NCI-H2196 treated with DMSO at 0.1 percent for 48 hours (cell line): ENCODE data around the gene MAP4K1.
A peak's percentile ranks its signal among the peaks of the same experiment; 100 is the strongest.

Experiments
- DNase-seq: peaks from one replicate; lab custom pipeline; 2025; ENCODE audit not compliant: unreplicated experiment; lab: John Stamatoyannopoulos, UW

Gene MAP4K1

DNA sequence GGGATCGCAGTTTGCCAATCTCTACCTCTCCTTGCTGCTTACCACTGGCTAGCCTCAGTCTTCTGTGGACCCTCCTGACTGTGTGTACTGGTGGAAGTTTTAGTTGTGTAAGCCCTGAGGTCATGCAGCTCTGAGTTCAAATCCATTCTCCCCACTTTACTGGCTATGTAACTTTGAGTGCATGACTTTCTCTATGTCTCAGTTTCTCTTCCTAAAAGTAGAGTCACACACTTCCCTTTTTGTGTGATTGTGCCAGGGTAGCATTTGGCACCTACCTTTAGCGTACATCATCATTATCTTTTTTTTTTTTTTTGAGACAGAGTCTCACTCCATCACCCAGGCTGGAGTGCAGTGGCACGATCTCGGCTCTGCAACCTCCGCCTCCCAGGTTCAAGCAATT is 70.3 kb downstream of the MAP4K1 start:
- DNase-seq = no peak

DNA sequence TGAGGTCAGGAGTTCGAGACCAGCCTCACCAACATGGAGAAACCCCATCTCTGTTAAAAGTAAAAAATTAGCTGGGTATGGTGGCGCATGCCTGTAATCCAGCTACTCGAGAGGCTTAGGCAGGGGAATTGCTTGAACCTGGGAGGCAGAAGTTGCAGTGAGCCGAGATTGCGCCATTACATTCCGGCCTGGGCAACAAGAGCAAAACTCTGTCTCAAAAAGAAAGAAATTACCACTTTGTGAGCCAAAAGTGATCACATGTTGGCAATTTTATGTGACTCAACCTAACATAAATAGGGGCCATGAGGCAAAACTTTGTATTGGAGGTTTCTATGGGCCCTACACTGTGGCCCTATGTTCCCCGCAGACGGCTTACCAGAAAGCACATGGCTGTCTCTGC is 72.2 kb downstream of the MAP4K1 start:
- no peak for DNase-seq

DNA sequence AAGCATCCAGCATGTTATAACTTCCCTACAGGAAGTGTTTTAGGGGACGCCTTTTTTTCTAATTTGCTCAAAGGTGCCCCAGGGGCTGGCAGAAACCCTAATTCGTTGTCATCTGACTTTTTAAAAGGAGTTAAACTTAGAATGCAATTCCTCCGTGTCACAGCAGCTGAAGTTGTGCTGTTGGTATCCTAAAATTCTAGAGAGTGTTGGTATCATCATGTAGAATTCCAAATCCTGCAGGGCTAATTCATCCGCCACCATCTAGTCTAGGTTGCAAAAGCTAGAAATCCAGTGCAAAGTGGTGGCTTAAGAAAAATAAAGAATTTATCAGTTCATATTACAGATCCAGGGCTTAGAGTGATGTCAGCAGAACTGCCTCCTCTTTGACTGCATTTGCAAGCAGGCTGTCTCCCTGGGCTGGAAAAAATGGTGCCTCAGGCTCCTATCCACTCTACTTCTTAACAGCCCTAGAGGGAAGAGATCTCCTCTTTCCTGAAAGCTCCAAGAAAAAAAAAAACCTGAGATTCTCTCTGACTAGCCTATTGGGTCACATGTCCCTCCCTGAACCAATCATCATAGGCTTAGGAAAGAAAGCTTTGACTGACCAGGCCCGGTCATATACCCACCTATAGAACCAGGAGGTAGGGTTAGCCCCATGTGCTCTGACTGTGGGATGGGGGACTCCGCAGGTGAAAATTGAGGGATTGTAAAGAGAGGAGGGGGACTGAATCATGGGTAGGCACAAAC is 73.0 kb downstream of the MAP4K1 start:
- no peak for DNase-seq

DNA sequence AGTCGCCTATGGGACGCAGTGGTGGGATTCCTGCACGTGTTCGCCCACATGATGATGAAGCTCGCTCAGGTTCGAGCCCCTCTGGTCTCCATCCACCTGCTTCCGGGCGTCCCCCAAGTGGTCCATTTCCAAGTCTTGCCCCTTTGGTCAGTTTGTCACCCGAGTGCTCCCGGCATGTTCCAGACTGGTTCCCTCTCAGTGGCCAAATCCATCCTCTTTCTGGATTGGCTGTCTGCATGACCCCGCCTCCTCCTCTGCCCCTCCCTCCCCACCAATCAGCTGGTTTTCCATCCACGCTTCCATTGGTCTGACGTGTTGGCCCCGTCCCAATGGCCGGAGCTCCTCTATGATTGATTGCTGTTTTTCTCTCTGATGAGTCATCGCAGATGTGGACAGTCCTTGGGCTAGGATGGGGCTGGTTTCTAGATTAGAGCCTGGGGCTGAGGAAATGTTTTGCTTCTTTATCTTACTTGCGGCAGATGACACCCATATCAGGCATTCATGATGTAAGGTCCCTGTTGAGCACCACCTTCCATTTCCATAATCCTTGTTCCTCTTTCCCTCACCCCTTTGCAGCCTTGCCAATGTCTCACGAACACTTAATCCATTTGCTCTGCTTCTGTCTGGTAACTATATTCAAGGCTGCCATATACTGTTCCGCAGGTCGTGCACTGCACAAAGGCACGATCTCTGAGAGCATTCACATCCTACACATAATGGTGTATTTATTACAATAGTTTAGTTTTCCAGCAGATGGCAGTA is 73.8 kb downstream of the MAP4K1 start:
- DNase-seq = peak; percentile 16

GRCh38 chr19:38543286-38543806 is 74.4 kb downstream of the MAP4K1 start:
- DNase-seq = no peak

DNA sequence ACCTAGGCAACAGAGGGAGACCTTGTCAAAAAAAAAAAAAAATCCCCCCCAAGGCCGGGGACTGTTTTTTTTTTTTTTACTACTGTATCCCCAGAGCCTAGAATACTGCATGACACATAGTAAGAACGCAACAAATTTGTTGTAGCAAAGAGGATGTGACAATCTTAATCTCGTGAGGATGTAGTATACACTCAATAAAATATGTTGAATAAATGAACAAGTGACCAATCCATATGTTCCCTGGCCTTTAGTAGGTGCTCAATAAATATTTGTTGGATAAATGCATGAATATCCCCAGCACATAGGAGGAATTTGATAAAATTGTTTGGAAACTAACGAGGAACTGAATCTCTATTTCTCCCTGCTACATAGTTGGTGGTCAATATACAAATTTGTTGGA is 75.7 kb downstream of the MAP4K1 start:
- no peak for DNase-seq

DNA sequence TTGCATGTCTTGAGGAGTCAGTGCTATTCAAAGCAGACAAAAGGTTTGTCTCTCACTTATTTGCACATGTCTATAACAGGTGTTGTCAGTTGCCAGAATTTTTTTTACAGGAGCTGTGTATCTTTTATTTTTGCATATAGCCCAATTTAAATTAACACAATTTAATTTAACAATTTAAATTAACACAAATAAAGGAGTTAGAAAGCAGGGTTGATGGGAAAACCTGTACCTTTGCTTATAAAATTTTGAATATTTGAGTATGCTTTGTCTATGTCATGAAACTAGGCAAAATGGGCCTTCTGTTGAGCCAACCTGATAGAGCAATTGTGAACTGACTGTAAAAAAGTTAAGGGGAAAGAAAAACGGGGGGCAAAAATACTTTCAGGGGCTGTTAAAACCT is 78.0 kb downstream of the MAP4K1 start:
- DNase-seq = no peak

- DNase-seq = no peak
Observed at GRCh38 chr19:38538793-38539528, 78.8 kb downstream of the MAP4K1 start.

- DNase-seq = no peak
Observed at GRCh38 chr19:38538386-38538785, 79.4 kb downstream of the MAP4K1 start.
